CD4-positive, alpha-beta T cell treated with Interleukin-6 for 4 hours (primary cell): ENCODE results near the gene SYNGR3.

ENCODE experiments used
- DNase-seq: peaks from one replicate; pipeline ENCODE4 v3.0.0-alpha.2; 2020; ENCODE audit warnings: mixed read lengths

SYNGR3 gene

GRCh38 chr16:1992704-1993317 lies 3.0 kb downstream of the SYNGR3 start:
- no peak for DNase-seq

- no peak for DNase-seq
Observed at GRCh38 chr16:1993731-1994131, 4.0 kb downstream of the SYNGR3 start.

- no peak for DNase-seq
Observed at GRCh38 chr16:1997494-1998359, 8.0 kb downstream of the SYNGR3 start.

GRCh38 chr16:1998360-1998835 lies 8.6 kb downstream of the SYNGR3 start:
- no peak for DNase-seq

- DNase-seq, result no peak
Observed at GRCh38 chr16:1998852-1999801, 9.4 kb downstream of the SYNGR3 start.

GRCh38 chr16:1999866-2000514 lies 10.2 kb downstream of the SYNGR3 start:
- DNase-seq, result no peak

- no peak for DNase-seq
Observed at GRCh38 chr16:2001035-2001434, 11.3 kb downstream of the SYNGR3 start.

- no peak for DNase-seq
Observed at GRCh38 chr16:2001456-2002355, 11.9 kb downstream of the SYNGR3 start.

GRCh38 chr16:2002406-2003230 lies 12.8 kb downstream of the SYNGR3 start:
- no peak for DNase-seq

- DNase-seq, result no peak
Observed at GRCh38 chr16:2003231-2003826, 13.6 kb downstream of the SYNGR3 start.

GRCh38 chr16:2003827-2004641 lies 14.3 kb downstream of the SYNGR3 start:
- peak; percentile 88 for DNase-seq

GRCh38 chr16:2004795-2005517 lies 15.2 kb downstream of the SYNGR3 start:
- no peak for DNase-seq

- no peak for DNase-seq
Observed at GRCh38 chr16:2005646-2006045, 15.9 kb downstream of the SYNGR3 start.

GRCh38 chr16:2006317-2006716 lies 16.5 kb downstream of the SYNGR3 start:
- DNase-seq, result no peak

- no peak for DNase-seq
Observed at GRCh38 chr16:2007081-2007836, 17.5 kb downstream of the SYNGR3 start.

- DNase-seq, result peak; percentile 30
Observed at GRCh38 chr16:2008009-2008526, 18.3 kb downstream of the SYNGR3 start.

GRCh38 chr16:2008631-2009163 lies 18.9 kb downstream of the SYNGR3 start:
- DNase-seq, result peak; percentile 23
